Ascending aorta (tissue), 2 donors: Measurements from ENCODE around the gene COA6. TPM values are rescaled to one million over a fixed set of nuclear protein-coding genes. Genes with fewer than 3 reads are reported as not detected.

ENCODE experiments used
- DNase-seq, 2 donors: peaks; one replicate each; pipeline ENCODE4 v3.0.0-alpha.2; 2019; ENCODE audit warnings: low spot score in 2 of 2
- H3K27ac ChIP-seq, 2 donors: fragments of 200-600 bp; sonication (generic); one replicate each; pipeline ENCODE4 v1.5.1; 2016 to 2017; ENCODE audit warnings: mild to moderate bottlenecking in 1 of 2
- H3K27me3 ChIP-seq: fragments of 200-600 bp; sonication (generic); one replicate; pipeline ENCODE4 v1.5.1; 2017
- H3K36me3 ChIP-seq, 2 donors: fragments of 200-600 bp; sonication (generic); one replicate each; pipeline ENCODE4 v1.5.1; 2016
- H3K4me1 ChIP-seq, 2 donors: fragments of 200-600 bp; sonication (generic); one replicate each; pipeline ENCODE4 v1.5.1; 2016 to 2017; ENCODE audit warnings: mild to moderate bottlenecking in 1 of 2
- H3K4me3 ChIP-seq, 2 donors: fragments of 200-600 bp; sonication (generic); one replicate each; pipeline ENCODE4 v1.5.1; 2016 to 2017; ENCODE audit warnings: mild to moderate bottlenecking in 1 of 2
- H3K9me3 ChIP-seq, 2 donors: fragments of 200-600 bp; sonication (generic); one replicate each; pipeline ENCODE4 v1.5.1; 2016
- CTCF ChIP-seq, 3 experiments: fragments of 200-600 bp in 2 of 3; fragments of 450-650 bp in 1 of 3; sonication (generic) in 2 of 3; IDR thresholded peaks; one replicate each; pipeline ENCODE4 v1.5.1; 2016 to 2019; ENCODE audit warnings: antibody characterized with exemption in 3 of 3, mild to moderate bottlenecking in 1 of 3, moderate library complexity in 1 of 3
- intact Hi-C: fragments of 100-400 bp; cut with DNase I; formaldehyde crosslinking; loops from one replicate; pipeline ENCODE4 v1.15.1; 2023
- total RNA-seq: library from RNA; depleted of rRNA; stranded (reverse); fragments of >200 nt; gene quantifications from one replicate; pipeline ENCODE4 v1.1.0, GENCODE V29; 2016

The COA6 gene
- total RNA-seq, 1 donor from 2014 or later: not detected

GRCh38 chr1:234381699-234382555 lies 8.7 kb downstream of the COA6 start:
- H3K4me3 ChIP-seq: no peak overlapping the region
- no peak for TF ChIP-seq CTCF (IDR thresholded peaks at IDR 0.05)
- H3K27me3 ChIP-seq: no peaks in the 10 kb centered on the region
- no peak for DNase-seq
- H3K9me3 ChIP-seq: no peaks in the 10 kb centered on the region
- intact Hi-C loops: no loop called here
- no peaks in the 10 kb centered on the region for H3K4me1 ChIP-seq
- H3K36me3 ChIP-seq: peaks cover 13 to 41% of the 10 kb centered on the region in 2 donors
- H3K27ac ChIP-seq: no peak overlapping the region

GRCh38 chr1:234386122-234386521 lies 12.9 kb downstream of the COA6 start:
- Histone ChIP-seq H3K36me3 (peaks cover 0 to 17% of the 10 kb centered on the region in 2 donors), H3K9me3 (no peaks in the 10 kb centered on the region), H3K4me3 (no peak overlapping the region), H3K27ac (no peak overlapping the region), H3K4me1 (no peaks in the 10 kb centered on the region), H3K27me3 (no peaks in the 10 kb centered on the region)
- intact Hi-C loops: no loop called here
- DNase-seq: no peak
- no peak for TF ChIP-seq CTCF (IDR thresholded peaks at IDR 0.05)

- Histone ChIP-seq H3K4me1 (no peaks in the 10 kb centered on the region), H3K4me3 (no peak overlapping the region), H3K36me3 (peaks cover 0 to 20% of the 10 kb centered on the region in 2 donors), H3K27ac (no peak overlapping the region), H3K9me3 (no peaks in the 10 kb centered on the region), H3K27me3 (no peaks in the 10 kb centered on the region)
- DNase-seq: no peak
- TF ChIP-seq CTCF (IDR thresholded peaks at IDR 0.05): no peak
- intact Hi-C loops: no loop called here
Measured at GRCh38 chr1:234388094-234388493, 14.8 kb downstream of the COA6 start.

- no peak for TF ChIP-seq CTCF (IDR thresholded peaks at IDR 0.05)
- Histone ChIP-seq H3K36me3 (peaks cover 0 to 15% of the 10 kb centered on the region in 2 donors), H3K9me3 (no peaks in the 10 kb centered on the region), H3K4me1 (no peaks in the 10 kb centered on the region), H3K4me3 (no peak overlapping the region), H3K27me3 (no peaks in the 10 kb centered on the region), H3K27ac (no peak overlapping the region)
- no peak for DNase-seq
- intact Hi-C loops: no loop called here
Measured at GRCh38 chr1:234393190-234393589, 19.9 kb downstream of the COA6 start.

- no peak for DNase-seq
- Histone ChIP-seq H3K27me3 (no peaks in the 10 kb centered on the region), H3K36me3 (peaks cover 0 to 15% of the 10 kb centered on the region in 2 donors), H3K4me3 (no peak overlapping the region), H3K9me3 (no peaks in the 10 kb centered on the region), H3K4me1 (no peaks in the 10 kb centered on the region), H3K27ac (no peak overlapping the region)
- TF ChIP-seq CTCF (IDR thresholded peaks at IDR 0.05): no peak
- intact Hi-C loops: no loop called here
Measured at GRCh38 chr1:234395297-234395696, 22.0 kb downstream of the COA6 start.
